ENCODE results near the gene PGBD4.

DNA sequence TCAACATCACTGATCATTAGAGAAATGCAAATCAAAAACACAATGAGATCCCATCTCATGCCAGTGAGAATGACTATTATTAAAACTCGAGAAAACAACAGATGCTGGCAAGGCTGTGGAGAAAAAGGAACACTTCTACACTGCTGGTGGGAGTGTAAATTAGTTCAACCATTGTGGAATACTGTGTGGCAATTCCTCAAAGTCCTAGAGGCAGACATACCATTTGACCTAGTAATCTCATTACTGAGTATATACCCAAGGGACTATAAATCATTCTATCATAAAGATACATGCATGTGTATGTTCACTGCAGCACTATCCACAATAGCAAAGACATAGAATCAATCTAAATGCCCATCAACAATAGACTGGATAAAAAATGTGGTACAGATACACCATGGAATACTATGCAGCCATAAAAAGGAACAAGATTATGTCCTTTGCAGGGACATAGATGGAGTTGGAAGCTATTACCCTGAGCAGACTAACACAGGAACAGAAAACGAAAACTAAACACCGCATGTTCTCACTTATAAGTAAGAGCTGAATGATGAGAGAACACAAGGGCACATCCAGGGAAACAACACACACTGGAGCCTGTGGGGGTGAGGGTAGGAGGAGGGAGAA lies 47.7 kb upstream of the PGBD4 start:
- TF ChIP-seq, protein P1, sequence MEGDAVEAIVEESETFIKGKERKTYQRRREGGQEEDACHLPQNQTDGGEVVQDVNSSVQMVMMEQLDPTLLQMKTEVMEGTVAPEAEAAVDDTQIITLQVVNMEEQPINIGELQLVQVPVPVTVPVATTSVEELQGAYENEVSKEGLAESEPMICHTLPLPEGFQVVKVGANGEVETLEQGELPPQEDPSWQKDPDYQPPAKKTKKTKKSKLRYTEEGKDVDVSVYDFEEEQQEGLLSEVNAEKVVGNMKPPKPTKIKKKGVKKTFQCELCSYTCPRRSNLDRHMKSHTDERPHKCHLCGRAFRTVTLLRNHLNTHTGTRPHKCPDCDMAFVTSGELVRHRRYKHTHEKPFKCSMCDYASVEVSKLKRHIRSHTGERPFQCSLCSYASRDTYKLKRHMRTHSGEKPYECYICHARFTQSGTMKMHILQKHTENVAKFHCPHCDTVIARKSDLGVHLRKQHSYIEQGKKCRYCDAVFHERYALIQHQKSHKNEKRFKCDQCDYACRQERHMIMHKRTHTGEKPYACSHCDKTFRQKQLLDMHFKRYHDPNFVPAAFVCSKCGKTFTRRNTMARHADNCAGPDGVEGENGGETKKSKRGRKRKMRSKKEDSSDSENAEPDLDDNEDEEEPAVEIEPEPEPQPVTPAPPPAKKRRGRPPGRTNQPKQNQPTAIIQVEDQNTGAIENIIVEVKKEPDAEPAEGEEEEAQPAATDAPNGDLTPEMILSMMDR (IDR thresholded peaks at IDR 0.05; ENCODE audit: extremely low read depth in 1 of 2, insufficient read depth in 1 of 2, low read depth in 1 of 2, low read length in 2 of 2) = no peak
- TF ChIP-seq POLR2AphosphoS5 (IDR thresholded peaks at IDR 0.05; ENCODE audit: insufficient read depth, low read depth, low read length) = no peak
- TF ChIP-seq, protein P2, sequence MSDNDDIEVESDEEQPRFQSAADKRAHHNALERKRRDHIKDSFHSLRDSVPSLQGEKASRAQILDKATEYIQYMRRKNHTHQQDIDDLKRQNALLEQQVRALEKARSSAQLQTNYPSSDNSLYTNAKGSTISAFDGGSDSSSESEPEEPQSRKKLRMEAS (IDR thresholded peaks at IDR 0.05; ENCODE audit: insufficient read depth, insufficient read length) = no peak
- no peak for TF ChIP-seq POLR2A (IDR thresholded peaks at IDR 0.05; ENCODE audit: low read depth, low read length)
- no peak for TF ChIP-seq EZH2 (IDR thresholded peaks at IDR 0.05; ENCODE audit: borderline replicate concordance, low read depth, low read length, severe bottlenecking)

All from endothelial cell of umbilical vein (primary cell).